GM12864 (cell line): ENCODE results near the gene EPAS1.

Experiments used
- DNase-seq: peaks from one replicate; pipeline ENCODE4 v3.0.0-alpha.2; 2011; ENCODE audit warnings: low read depth
- H3K4me3 ChIP-seq: 2 replicates; pipeline ENCODE4 v1.5.1; 2011; ENCODE audit warnings: mild to moderate bottlenecking, low read depth, low read length, control low read depth
- CTCF ChIP-seq: IDR thresholded peaks from 2 replicates; pipeline ENCODE4 v1.5.1; 2011; ENCODE audit warnings: low read depth, mild to moderate bottlenecking, moderate library complexity, low read length, control low read depth, inconsistent platforms; ENCODE audit errors: missing control alignments

EPAS1 gene

DNA sequence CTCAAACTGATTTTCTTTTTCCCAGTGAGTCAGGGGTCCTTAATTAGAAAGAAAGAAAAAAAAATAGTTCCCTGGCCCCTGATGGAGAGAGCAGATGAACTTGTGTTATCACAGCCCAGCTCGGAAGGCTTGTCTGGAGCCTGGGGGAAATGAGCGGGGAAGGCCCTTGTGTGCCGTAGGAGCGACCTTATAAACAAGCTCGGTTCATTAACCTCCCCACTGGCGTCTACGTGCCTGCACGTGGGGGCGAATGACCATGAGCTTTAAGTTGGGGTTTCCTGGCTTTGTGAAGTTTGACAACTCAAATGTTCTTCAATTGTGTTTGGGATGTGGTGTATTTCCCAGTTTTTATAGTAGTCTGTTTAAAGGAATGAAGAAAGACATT, 69.5 kb downstream of the EPAS1 start:
- no peak overlapping the region for H3K4me3 ChIP-seq
- no peak for TF ChIP-seq CTCF
- no peak for DNase-seq

DNA sequence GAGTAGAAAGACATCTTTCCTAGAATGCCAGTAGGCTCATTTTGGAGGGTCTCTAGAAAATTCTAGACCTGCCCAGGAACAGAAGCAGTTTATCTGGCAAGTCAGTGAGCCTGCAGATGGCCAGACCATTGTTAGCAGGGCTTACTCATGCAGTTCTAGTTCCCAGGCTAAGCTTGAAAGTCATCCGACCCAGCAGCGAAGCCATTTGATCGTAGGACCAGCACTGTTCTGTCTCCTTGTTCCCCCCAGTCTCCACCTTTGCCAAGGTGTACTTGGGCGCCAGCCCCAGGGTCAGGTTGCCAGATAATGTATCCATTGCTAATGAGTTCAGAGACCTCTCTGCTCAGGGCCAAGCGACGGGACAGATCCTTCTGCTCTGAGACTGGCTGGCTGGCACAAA, 70.1 kb downstream of the EPAS1 start:
- no peak overlapping the region for H3K4me3 ChIP-seq
- no peak for DNase-seq
- TF ChIP-seq CTCF: no peak

- no peak for TF ChIP-seq CTCF
- DNase-seq: no peak
- H3K4me3 ChIP-seq: no peak overlapping the region
These were observed 71.2 kb downstream of the EPAS1 start for GRCh38 chr2:46368401-46368800.

DNA sequence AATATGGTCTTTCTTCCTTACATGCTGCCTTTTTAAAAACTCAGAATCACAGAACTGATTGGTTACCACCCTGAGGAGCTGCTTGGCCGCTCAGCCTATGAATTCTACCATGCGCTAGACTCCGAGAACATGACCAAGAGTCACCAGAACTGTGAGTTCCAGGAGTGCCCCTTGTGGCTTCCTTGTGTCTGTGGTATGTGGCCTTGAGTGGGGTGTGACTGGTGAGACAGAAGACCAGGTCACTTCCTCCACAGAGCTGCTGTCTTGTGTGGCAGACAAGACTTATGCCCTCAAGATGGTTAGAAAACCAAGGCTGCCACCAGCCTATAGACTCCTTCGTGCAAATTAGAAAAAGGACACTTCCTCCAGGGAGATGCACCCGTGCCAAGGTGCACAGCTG, 72.6 kb downstream of the EPAS1 start:
- no peak for DNase-seq
- no peak overlapping the region for H3K4me3 ChIP-seq
- no peak for TF ChIP-seq CTCF

GRCh38 chr2:46371854-46372253, 74.6 kb downstream of the EPAS1 start:
- no peak overlapping the region for H3K4me3 ChIP-seq
- no peak for TF ChIP-seq CTCF
- DNase-seq: no peak

DNA sequence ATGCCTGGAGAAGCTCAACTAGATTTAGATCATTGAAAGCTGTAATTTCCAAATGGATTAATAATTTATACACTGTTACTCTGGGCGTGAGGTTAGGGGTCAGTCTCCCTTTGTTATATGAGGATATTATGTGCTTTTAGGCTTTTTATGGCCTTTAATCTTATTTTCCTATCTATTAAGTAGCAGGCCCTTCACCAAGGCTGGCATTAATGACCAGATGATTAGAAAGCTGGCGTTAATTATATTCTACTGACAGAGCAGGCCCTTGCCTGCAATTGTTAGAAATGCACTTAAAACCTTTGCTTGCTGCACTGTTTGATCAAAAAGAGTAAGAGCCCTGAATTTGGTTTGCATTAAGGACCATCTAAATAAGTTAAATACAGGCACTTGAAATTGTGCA, 75.3 kb downstream of the EPAS1 start:
- no peak for DNase-seq
- no peak for TF ChIP-seq CTCF
- H3K4me3 ChIP-seq: no peak overlapping the region

DNA sequence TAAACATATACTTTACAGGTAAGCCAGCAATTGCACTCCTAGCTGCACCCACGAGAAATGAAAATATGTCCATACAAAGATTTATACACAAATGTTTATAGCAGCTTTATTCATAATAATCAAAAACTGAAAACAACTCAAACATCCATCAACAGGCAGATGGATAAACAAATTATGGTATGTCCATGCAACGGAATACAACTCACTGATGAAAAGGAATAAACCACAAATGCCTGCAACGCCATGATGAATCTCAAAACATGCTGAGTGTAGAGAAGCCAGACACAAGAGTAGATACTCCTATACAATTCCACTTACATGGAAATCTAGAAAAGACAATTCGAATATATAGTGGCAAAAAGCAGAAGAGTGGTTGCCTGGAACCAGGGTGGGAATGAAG, 76.0 kb downstream of the EPAS1 start:
- TF ChIP-seq CTCF: no peak
- DNase-seq: no peak
- no peak overlapping the region for H3K4me3 ChIP-seq
